Measurements from ENCODE around the gene TOMM6.
A peak's percentile ranks its signal among the peaks of the same experiment; 100 is the strongest.
"Not testable (repeated sequence)": the region's sequence is repeated elsewhere in the genome, so short reads cannot be mapped to it uniquely, and the experiment has no call there.

The TOMM6 gene

DNA sequence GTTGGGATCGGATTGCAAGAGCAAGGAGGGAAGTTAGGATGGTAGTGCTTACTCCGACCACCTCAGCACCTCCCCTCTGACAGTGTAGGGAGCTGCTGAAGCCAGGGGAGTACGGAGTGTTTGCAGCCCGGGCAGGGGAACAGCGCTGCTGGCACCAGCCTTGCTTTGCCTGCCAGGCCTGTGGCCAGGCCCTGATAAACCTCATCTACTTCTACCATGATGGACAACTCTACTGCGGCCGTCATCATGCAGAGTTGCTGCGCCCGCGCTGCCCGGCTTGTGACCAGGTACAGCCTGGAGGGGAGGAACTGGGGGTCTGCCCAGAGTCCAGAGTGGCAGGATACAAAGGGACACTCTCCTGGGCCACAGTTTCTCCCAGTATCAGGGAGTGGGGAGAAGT, 2.2 kb upstream of the TOMM6 start:
- no peak for DNase-seq (ENCODE audit: low read depth)

DNA sequence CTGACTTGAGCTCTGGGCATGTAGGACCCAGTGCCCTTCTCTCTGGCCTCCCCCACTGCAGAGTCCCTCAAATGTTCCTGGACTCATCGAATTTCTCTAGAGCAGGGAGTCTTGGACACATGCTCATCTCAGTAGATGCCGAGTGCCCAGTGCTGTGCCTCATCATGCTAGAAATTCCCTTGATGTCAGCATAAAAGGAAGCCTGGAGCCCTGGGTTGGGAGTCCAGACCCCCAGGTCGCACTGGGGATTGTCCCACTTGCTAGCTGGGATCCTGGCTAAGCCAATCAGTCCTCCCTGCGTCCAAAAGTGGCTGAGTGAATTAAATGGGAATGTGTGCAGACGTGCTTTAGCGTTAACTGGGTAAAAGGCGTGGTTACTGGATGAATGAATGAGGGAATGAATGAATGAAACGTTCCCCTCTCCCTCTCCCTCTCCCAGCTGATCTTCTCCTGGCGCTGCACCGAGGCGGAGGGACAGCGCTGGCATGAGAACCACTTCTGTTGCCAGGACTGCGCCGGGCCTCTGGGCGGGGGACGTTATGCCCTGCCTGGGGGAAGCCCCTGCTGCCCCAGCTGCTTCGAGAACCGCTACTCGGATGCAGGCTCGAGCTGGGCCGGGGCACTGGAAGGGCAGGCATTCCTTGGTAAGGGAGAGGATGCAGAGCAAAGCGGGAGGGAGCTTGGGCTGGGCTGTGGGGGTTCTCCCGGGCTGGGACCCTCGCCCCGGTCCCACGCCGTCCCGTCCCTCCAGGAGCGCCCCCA, 1.6 kb upstream of the TOMM6 start:
- no peak for DNase-seq (ENCODE audit: low read depth)

DNA sequence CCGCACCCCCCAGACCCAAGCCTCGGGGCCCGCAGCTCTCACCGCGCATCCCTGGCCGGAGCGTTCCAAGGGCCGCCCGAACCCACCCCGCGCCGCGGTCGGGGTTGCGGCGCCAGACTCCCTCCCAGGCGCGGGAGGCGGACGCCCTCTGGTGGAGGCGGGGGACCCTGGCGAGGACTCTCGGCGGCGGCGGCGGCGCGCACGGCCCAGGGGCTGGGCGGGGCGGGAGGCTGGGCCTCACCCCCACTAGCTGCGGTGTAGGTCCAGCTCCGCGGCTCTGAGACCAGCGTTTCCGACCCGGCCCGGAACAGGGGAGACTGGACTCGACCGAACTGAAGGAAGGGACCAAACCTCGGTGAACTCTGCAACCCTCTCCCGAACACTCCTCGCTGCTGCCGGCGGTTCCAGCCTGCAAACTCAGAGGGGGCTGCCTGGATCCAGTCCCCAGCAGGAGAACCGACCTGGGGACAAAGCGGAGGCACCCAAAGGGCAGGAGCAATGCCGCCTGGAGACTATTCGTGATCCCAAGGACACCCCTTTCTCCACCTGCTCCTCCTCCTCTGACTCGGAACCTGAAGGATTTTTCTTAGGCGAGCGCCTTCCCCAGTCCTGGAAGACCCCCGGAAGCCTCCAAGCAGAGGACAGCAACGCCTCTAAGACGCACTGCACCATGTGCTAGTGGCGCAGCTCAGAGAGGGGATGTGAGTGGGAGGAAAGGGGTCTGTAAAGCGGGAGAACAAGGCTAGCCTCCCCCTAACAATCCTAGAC, 859 bp upstream of the TOMM6 start:
- DNase-seq (ENCODE audit: low read depth), result peak; percentile 84

DNA sequence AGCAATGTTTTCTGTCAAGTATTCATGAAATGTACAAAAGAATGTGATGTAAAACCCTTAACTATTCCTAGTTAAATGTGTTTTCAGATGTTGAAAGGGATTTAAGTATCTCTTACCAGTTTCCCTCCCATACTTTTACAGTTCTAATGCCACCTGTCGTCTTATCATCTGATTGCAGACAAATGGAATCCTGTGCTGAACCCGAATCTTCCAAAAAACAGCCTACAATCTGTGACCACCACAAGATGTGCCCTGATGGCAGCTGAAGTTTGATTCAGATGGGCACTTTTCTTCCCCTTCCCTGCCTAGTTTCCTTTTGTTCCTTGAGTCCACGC, 1.9 kb downstream of the TOMM6 start:
- DNase-seq (ENCODE audit: low read depth), result no peak

DNA sequence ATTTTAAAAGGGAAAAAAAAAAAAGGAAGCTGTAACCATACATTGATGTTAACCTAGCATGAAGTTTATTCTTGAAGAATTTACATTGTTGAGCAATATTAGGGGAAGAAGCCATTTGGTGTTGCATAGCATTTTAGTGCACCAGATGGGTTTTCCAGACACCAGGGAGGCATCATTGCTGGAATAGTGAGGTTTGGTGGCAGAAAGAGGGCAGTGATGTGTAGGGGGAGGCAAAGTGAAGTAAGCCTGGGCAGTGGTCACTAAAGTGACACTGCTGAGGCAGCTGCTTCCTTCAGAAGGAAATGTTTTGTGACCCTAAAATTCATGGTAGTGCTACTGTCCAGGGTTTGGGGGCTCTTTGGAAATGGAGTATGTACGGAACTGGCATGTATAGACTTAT, 2.6 kb downstream of the TOMM6 start:
- no peak for DNase-seq (ENCODE audit: low read depth)

DNA sequence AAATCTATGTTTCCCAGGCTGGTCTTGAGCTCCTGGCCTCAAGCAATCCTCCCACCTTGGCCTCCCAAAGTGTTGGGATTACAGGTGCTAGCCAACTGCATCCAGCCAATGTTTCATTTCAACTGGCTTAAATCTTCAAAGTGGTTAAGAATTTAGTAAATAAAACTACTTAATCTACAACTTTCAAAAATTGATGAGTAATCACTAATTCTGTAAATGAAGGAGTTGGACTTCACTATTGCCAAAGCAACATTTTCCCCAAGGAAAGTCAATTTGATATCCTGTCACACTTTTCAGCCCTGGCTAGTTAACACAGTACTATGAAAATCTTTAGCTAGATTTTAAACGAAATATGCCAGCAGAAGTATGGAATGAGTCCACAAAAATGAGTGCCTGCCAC, 3.8 kb downstream of the TOMM6 start:
- no peak for DNase-seq (ENCODE audit: low read depth)

- no peak for DNase-seq (ENCODE audit: low read depth)
These were observed 4.5 kb downstream of the TOMM6 start for GRCh38 chr6:41791984-41792383.

GRCh38 chr6:41796474-41796873, 9.0 kb downstream of the TOMM6 start:
- no peak for DNase-seq (ENCODE audit: low read depth)

- no peak for DNase-seq (ENCODE audit: low read depth)
These were observed 11.5 kb downstream of the TOMM6 start for GRCh38 chr6:41798901-41799558.

DNA sequence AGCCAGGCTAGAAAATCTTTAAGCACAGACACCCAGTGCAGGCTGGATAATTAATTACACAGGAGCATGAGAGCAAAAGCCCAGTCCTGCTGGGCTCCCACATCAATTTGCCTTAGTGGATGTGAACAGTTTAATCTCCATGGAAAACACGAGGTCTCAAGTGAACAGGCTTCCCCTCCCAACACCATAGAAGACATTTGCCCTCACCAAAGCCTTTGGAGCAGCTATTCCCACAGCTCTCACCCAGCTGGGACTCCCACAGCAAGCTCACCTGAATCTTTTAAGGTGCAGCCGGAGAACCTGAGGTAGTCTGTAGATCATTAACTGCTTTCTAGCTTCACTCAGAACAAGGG, 12.0 kb downstream of the TOMM6 start:
- DNase-seq (ENCODE audit: low read depth), result no peak

DNA sequence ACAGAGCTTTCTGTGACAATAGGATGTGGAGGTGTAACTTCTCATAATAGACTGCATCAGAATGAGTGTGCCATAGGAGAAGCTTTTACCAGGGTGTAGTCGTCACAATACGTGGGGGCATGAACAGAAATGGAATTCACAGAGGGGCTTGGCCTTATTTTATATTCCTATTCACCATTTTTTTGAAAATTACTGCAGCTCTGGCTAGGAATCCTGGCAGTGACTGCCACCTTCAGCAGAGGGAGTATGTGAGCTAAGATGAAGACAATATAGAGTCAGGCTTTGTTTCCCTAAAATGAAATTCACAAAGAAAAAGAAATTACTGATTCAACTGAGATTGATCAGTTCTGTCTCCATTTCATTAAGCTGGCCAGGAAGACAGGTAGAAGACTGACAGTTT, 13.9 kb downstream of the TOMM6 start:
- DNase-seq (ENCODE audit: low read depth), result no peak

DNA sequence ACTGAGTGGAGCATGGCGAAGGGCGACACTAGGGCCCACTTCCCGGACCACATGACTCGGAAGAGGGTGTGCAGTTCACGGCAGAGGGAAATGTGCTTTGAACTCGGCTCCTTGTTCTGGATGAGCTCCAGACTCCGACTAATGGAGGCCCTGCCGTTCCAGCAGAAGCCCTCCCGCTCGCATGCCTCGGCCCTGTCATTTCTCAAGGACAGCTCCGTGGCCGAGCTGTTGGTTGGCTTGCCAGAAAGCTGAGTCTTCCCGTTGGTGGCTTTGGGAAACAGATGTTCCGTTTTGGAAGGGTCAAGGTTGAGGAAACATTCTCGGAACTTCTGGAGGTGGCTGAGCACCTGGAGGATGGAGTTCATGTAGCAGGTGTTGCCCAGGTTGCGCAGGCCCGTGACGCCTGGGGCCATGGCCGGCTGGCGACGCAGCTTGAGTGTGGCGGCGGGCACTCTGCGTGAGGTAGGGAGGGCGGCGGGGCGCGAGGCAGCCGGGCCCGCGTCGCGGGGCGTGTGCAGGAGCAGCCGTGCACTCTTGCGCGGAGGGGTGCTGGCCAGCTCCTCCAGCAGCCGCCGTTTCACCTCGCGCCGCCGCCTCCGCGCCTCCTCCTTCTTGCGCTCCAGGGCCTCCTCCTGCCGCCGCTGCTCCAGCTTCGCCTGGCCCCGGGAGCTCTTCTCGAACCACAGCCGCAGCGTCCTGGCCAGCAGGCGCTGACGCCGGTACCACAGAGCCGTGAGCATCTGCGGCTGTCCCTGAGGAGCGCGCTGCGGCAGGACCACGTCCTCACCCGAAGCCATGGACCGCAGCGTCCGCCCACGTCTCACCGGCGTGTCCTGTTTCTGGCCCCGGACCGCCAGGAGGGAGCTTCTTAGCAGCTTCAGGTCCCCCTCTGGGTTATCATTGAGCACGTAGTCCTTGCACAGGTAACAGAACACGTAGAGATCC, 18.6 kb downstream of the TOMM6 start:
- no peak for DNase-seq (ENCODE audit: low read depth)

GRCh38 chr6:41811095-41811494, 23.6 kb downstream of the TOMM6 start:
- DNase-seq (ENCODE audit: low read depth), result no peak

GRCh38 chr6:41811946-41812345, 24.5 kb downstream of the TOMM6 start:
- DNase-seq (ENCODE audit: low read depth), result not testable (repeated sequence)

GRCh38 chr6:41813469-41813868, 26.0 kb downstream of the TOMM6 start:
- no peak for DNase-seq (ENCODE audit: low read depth)

GRCh38 chr6:41813956-41814355, 26.5 kb downstream of the TOMM6 start:
- no peak for DNase-seq (ENCODE audit: low read depth)

DNA sequence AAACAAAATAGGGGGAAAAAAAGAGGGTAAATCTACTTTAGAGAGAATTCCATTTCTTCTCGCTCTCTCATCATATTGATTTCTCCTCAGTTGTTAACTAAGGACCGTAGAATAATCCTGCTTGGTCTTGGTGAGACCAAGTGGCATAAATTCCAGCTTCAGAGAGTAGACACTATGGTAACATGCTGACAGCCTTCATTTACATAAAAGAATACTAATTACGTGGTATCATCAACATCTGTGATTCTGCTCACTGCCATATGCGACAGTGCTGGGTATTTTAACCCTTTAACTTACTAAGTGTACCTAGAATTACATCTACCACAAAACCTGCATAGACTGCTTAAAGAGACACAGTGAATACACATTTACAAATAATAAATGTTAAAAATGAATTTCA, 27.1 kb downstream of the TOMM6 start:
- no peak for DNase-seq (ENCODE audit: low read depth)

DNA sequence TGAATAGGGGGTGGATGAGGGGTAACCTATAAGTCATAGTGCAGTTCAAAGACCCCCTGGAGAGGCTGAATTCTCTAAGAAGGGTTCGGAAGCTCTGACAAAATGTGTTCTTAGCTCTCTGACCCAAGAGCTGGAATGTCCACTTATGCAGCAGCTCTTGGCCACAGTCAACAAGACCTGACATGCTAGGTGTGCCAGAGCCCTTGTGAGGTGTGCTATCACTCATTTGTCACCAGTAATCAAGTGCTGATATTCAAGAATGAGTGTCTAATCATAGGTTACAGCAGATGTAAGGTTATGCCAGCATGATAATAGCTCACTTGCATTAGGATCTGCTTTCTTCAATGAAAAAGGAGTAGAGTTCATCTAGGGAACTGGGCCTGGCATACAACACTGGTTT, 28.1 kb downstream of the TOMM6 start:
- no peak for DNase-seq (ENCODE audit: low read depth)

- DNase-seq (ENCODE audit: low read depth), result no peak
These were observed 31.0 kb downstream of the TOMM6 start for GRCh38 chr6:41818271-41819054.

- no peak for DNase-seq (ENCODE audit: low read depth)
These were observed 33.8 kb downstream of the TOMM6 start for GRCh38 chr6:41821266-41821665.

GRCh38 chr6:41822021-41822420, 34.5 kb downstream of the TOMM6 start:
- no peak for DNase-seq (ENCODE audit: low read depth)

Data from activated T-cell treated with anti-CD3 and anti-CD28 coated beads for 24 hours (primary cell).